SK-N-SH treated with all-trans-retinoic acid at 6 μM for 48 hours (cell line): ENCODE measurements around the gene SRGAP2C.
"Not testable (repeated sequence)": the region's sequence is repeated elsewhere in the genome, so short reads cannot be mapped to it uniquely, and the experiment has no call there.

Experiments
- BACH2 ChIP-seq: fragments of 250-450 bp; sonication (Bioruptor Pico); IDR thresholded peaks from 2 replicates; pipeline ENCODE4 v1.9.0; 2021; ENCODE audit warnings: mild to moderate bottlenecking, borderline replicate concordance
- CREB5 ChIP-seq: fragments of 250-450 bp; sonication (Bioruptor Pico); IDR thresholded peaks from 2 replicates; pipeline ENCODE4 v1.5.1; 2020; ENCODE audit warnings: low read depth, mild to moderate bottlenecking, moderate library complexity
- CSRNP3 ChIP-seq: fragments of 250-450 bp; sonication (Bioruptor Pico); IDR thresholded peaks from 2 replicates; pipeline ENCODE4 v1.5.1; 2021; ENCODE audit warnings: mild to moderate bottlenecking, moderate library complexity
- PATZ1 ChIP-seq: fragments of 250-450 bp; sonication (Bioruptor Pico); IDR thresholded peaks from 2 replicates; pipeline ENCODE4 v1.8.0; 2020; ENCODE audit warnings: mild to moderate bottlenecking, moderate library complexity, borderline replicate concordance
- POU6F1 ChIP-seq: fragments of 250-450 bp; sonication (Bioruptor Pico); IDR thresholded peaks from 2 replicates; pipeline ENCODE4 v1.8.0; 2021; ENCODE audit warnings: low read depth, mild to moderate bottlenecking, moderate library complexity, borderline replicate concordance
- TCF4 ChIP-seq: fragments of 250-450 bp; sonication (Bioruptor Pico); IDR thresholded peaks from 2 replicates; pipeline ENCODE4 v1.8.0; 2021; ENCODE audit warnings: mild to moderate bottlenecking, moderate library complexity, borderline replicate concordance
- TOX ChIP-seq: fragments of 250-450 bp; sonication (Bioruptor Pico); IDR thresholded peaks from 2 replicates; pipeline ENCODE4 v1.8.0; 2021; ENCODE audit warnings: mild to moderate bottlenecking, moderate library complexity, borderline replicate concordance
- TSHZ2 ChIP-seq: fragments of 250-450 bp; sonication (Bioruptor Pico); IDR thresholded peaks from 2 replicates; pipeline ENCODE4 v1.5.0; 2020; ENCODE audit warnings: mild to moderate bottlenecking, moderate library complexity
- ZFP3 ChIP-seq: fragments of 250-450 bp; sonication (Bioruptor Pico); IDR thresholded peaks from 2 replicates; pipeline ENCODE4 v1.5.0; 2020; ENCODE audit warnings: mild to moderate bottlenecking, moderate library complexity
- ZFP30 ChIP-seq: fragments of 450-650 bp; formaldehyde crosslinking; IDR thresholded peaks from 2 replicates; pipeline ENCODE4 v1.5.0; 2022; ENCODE audit warnings: mild to moderate bottlenecking, moderate library complexity

GRCh38 chr1:121356819-121357218, 172.0 kb downstream of the SRGAP2C start:
- TF ChIP-seq ZFP30; POU6F1; ZFP3; BACH2 (CRISPR knock-in tag); PATZ1 (CRISPR knock-in tag); TCF4; CSRNP3; TSHZ2 (CRISPR knock-in tag); TOX; CREB5 (CRISPR knock-in tag): not testable (repeated sequence)
